HEK293 (cell line): ENCODE results near the gene CIAO2A.

Experiments used
- KLF7 ChIP-seq: fragments of 450-650 bp; formaldehyde crosslinking; IDR thresholded peaks from 2 replicates; pipeline ENCODE4 v1.5.1; 2016; ENCODE audit warnings: missing biosample characterization, missing genetic modification characterization, borderline replicate concordance
- PRDM1 ChIP-seq: fragments of 450-650 bp; formaldehyde crosslinking; IDR thresholded peaks from 2 replicates; pipeline ENCODE4; 2016; ENCODE audit warnings: missing biosample characterization, missing genetic modification characterization
- SETDB1 ChIP-seq: IDR thresholded peaks from one replicate; pipeline ENCODE4 v1.6.1; 2017; ENCODE audit warnings: mild to moderate bottlenecking, low read length, moderate library complexity, mixed read lengths; ENCODE audit not compliant: insufficient read length
- SP2 ChIP-seq: fragments of 450-650 bp; formaldehyde crosslinking; IDR thresholded peaks from 2 replicates; pipeline ENCODE4 v1.5.1; 2016; ENCODE audit warnings: missing biosample characterization, missing genetic modification characterization
- ZBTB1 ChIP-seq: fragments of 450-650 bp; formaldehyde crosslinking; IDR thresholded peaks from 2 replicates; pipeline ENCODE4 v1.5.1; 2016; ENCODE audit warnings: missing biosample characterization, missing genetic modification characterization
- ZBTB20 ChIP-seq: fragments of 450-650 bp; formaldehyde crosslinking; IDR thresholded peaks from 2 replicates; pipeline ENCODE4 v1.5.1; 2016; ENCODE audit warnings: missing biosample characterization, missing genetic modification characterization
- ZEB2 ChIP-seq: fragments of 450-650 bp; formaldehyde crosslinking; IDR thresholded peaks from 2 replicates; pipeline ENCODE4 v1.5.1; 2016; ENCODE audit warnings: missing biosample characterization, missing genetic modification characterization
- ZFP41 ChIP-seq: fragments of 450-650 bp; formaldehyde crosslinking; IDR thresholded peaks from 2 replicates; pipeline ENCODE4 v1.5.1; 2016; ENCODE audit warnings: missing biosample characterization, missing genetic modification characterization, borderline replicate concordance
- ZNF121 ChIP-seq: fragments of 450-650 bp; formaldehyde crosslinking; IDR thresholded peaks from 2 replicates; pipeline ENCODE4 v1.5.1; 2016; ENCODE audit warnings: missing biosample characterization, missing genetic modification characterization
- ZNF140 ChIP-seq: fragments of 450-650 bp; formaldehyde crosslinking; IDR thresholded peaks from 2 replicates; pipeline ENCODE4 v1.5.1; 2016; ENCODE audit warnings: missing biosample characterization, missing genetic modification characterization
- ZNF202 ChIP-seq: fragments of 450-650 bp; formaldehyde crosslinking; IDR thresholded peaks from 2 replicates; pipeline ENCODE4 v1.5.1; 2016; ENCODE audit warnings: missing biosample characterization, missing genetic modification characterization, borderline replicate concordance
- ZNF214 ChIP-seq: fragments of 450-650 bp; formaldehyde crosslinking; IDR thresholded peaks from 2 replicates; pipeline ENCODE4 v1.5.1; 2017; ENCODE audit warnings: missing biosample characterization, mild to moderate bottlenecking, missing genetic modification characterization, borderline replicate concordance
- ZNF23 ChIP-seq: fragments of 450-650 bp; formaldehyde crosslinking; IDR thresholded peaks from 2 replicates; pipeline ENCODE4 v1.5.1; 2016; ENCODE audit warnings: missing biosample characterization, missing genetic modification characterization, borderline replicate concordance
- ZNF473 ChIP-seq: fragments of 450-650 bp; formaldehyde crosslinking; IDR thresholded peaks from 2 replicates; pipeline ENCODE4 v1.5.1; 2017; ENCODE audit warnings: missing biosample characterization, missing genetic modification characterization
- ZNF501 ChIP-seq: fragments of 450-650 bp; formaldehyde crosslinking; IDR thresholded peaks from 2 replicates; pipeline ENCODE4 v1.5.1; 2016; ENCODE audit warnings: missing biosample characterization, missing genetic modification characterization
- ZNF549 ChIP-seq: fragments of 450-650 bp; IDR thresholded peaks from 2 replicates; pipeline ENCODE4 v1.5.1; 2018; ENCODE audit warnings: missing biosample characterization, missing genetic modification characterization, mild to moderate bottlenecking, inconsistent platforms, moderate library complexity
- ZNF560 ChIP-seq: fragments of 450-650 bp; formaldehyde crosslinking; IDR thresholded peaks from 2 replicates; pipeline ENCODE4 v1.5.1; 2017; ENCODE audit warnings: missing biosample characterization, missing genetic modification characterization, borderline replicate concordance
- ZNF654 ChIP-seq: fragments of 450-650 bp; formaldehyde crosslinking; IDR thresholded peaks from 2 replicates; pipeline ENCODE4 v1.5.1; 2016; ENCODE audit warnings: low read depth, missing biosample characterization, missing genetic modification characterization
- ZNF76 ChIP-seq: fragments of 450-650 bp; formaldehyde crosslinking; IDR thresholded peaks from 2 replicates; pipeline ENCODE4; 2016; ENCODE audit warnings: low read depth, missing biosample characterization, missing genetic modification characterization, borderline replicate concordance
- ZNF768 ChIP-seq: fragments of 450-650 bp; formaldehyde crosslinking; IDR thresholded peaks from 2 replicates; pipeline ENCODE4 v1.5.1; 2018; ENCODE audit warnings: missing biosample characterization, mild to moderate bottlenecking, missing genetic modification characterization
- ZNF785 ChIP-seq: fragments of 450-650 bp; formaldehyde crosslinking; IDR thresholded peaks from 2 replicates; pipeline ENCODE4 v1.5.1; 2016; ENCODE audit warnings: missing biosample characterization, missing genetic modification characterization
- ZNF792 ChIP-seq: fragments of 450-650 bp; formaldehyde crosslinking; IDR thresholded peaks from 2 replicates; pipeline ENCODE4 v1.5.1; 2016; ENCODE audit warnings: missing biosample characterization, missing genetic modification characterization
- TF ChIP-seq, protein P1 (sequence below): fragments of 450-650 bp; formaldehyde crosslinking; IDR thresholded peaks from 2 replicates; pipeline ENCODE4 v1.5.1; 2017; ENCODE audit warnings: missing biosample characterization, missing genetic modification characterization
- TF ChIP-seq, protein P2 (sequence below): fragments of 450-650 bp; formaldehyde crosslinking; IDR thresholded peaks from 2 replicates; pipeline ENCODE4 v1.5.1; 2016; ENCODE audit warnings: missing biosample characterization, missing genetic modification characterization
- TF ChIP-seq, protein P3 (sequence below): fragments of 450-650 bp; formaldehyde crosslinking; IDR thresholded peaks from 2 replicates; pipeline ENCODE4 v1.5.1; 2016; ENCODE audit warnings: missing biosample characterization, missing genetic modification characterization
- TF ChIP-seq, protein P4 (sequence below): fragments of 450-650 bp; formaldehyde crosslinking; IDR thresholded peaks from 2 replicates; pipeline ENCODE4 v1.5.1; 2016; ENCODE audit warnings: missing biosample characterization, missing genetic modification characterization
- TF ChIP-seq, protein P5 (sequence below): fragments of 450-650 bp; formaldehyde crosslinking; IDR thresholded peaks from 2 replicates; pipeline ENCODE4 v1.5.1; 2016; ENCODE audit warnings: missing biosample characterization, missing genetic modification characterization, low read depth
- TF ChIP-seq, protein P6 (sequence below): fragments of 450-650 bp; formaldehyde crosslinking; IDR thresholded peaks from 2 replicates; pipeline ENCODE4 v1.5.1; 2016; ENCODE audit warnings: missing biosample characterization, missing genetic modification characterization

CIAO2A gene

DNA sequence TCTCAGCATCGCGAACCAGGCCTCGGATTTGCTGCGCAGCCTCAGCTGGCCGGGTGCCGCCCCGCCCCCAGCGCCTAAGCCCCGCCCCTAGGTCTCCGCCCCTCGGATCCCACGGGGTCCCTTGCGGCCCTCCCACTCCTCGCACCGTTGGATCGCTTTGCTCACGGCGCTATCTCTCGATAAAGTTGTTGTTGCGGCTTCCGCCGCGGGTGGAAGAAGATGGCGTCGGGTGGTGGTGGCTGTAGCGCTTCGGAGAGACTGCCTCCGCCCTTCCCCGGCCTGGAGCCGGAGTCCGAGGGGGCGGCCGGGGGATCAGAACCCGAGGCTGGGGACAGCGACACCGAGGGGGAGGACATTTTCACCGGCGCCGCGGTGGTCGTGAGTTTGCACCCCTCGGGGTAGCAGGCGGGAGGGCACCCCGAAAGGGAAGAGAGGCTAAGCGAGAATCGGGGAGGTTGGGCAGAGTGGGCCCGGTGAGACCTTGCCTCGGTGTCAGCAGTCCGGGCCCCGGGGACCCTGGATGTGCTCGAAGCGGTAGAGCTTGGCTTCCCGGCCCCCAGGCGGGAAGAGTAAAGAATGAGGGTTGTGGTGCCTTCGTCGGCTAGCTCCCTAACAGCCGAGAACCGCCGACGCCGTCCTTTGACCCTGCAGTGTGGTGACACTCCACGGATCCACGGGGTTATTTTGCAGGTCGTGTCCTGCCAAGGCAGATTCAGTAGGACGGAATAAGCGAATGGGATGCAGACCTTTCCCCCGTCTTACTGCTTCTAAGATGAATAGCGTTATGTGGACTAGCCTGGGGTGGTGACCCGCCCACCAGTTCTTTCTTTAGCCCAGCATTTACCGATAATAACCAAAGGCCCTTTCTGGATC, 2.4 kb upstream of the CIAO2A start, which contains the start of gene SNX1 (continued):
- TF ChIP-seq, protein P1, sequence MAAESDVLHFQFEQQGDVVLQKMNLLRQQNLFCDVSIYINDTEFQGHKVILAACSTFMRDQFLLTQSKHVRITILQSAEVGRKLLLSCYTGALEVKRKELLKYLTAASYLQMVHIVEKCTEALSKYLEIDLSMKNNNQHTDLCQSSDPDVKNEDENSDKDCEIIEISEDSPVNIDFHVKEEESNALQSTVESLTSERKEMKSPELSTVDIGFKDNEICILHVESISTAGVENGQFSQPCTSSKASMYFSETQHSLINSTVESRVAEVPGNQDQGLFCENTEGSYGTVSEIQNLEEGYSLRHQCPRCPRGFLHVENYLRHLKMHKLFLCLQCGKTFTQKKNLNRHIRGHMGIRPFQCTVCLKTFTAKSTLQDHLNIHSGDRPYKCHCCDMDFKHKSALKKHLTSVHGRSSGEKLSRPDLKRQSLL (tag by site-specific recombination), result 0 out of 2 replicates have a peak, but pooled peaks have one; percentile 26
- TF ChIP-seq, protein P2, sequence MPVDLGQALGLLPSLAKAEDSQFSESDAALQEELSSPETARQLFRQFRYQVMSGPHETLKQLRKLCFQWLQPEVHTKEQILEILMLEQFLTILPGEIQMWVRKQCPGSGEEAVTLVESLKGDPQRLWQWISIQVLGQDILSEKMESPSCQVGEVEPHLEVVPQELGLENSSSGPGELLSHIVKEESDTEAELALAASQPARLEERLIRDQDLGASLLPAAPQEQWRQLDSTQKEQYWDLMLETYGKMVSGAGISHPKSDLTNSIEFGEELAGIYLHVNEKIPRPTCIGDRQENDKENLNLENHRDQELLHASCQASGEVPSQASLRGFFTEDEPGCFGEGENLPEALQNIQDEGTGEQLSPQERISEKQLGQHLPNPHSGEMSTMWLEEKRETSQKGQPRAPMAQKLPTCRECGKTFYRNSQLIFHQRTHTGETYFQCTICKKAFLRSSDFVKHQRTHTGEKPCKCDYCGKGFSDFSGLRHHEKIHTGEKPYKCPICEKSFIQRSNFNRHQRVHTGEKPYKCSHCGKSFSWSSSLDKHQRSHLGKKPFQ (tag by site-specific recombination), result no peak
- TF ChIP-seq ZEB2 (tag by site-specific recombination) (peak; percentile 86), SETDB1 (no peak), ZNF202 (tag by site-specific recombination) (no peak), ZNF121 (no peak), ZNF473 (tag by site-specific recombination) (no peak), ZBTB20 (peak; percentile 63; the same call in 1 of the 2 replicates), ZNF792 (tag by site-specific recombination) (no peak), ZNF23 (tag by site-specific recombination) (no peak), SP2 (peak; percentile 85), ZNF501 (tag by site-specific recombination) (peak; percentile 84), ZNF785 (tag by site-specific recombination) (no peak), PRDM1 (no peak), ZNF768 (tag by site-specific recombination) (no peak), ZNF140 (tag by site-specific recombination) (no peak), ZBTB1 (no peak), ZNF214 (tag by site-specific recombination) (no peak), KLF7 (tag by site-specific recombination) (peak; percentile 36; the same call in 1 of the 2 replicates), ZFP41 (no peak), ZNF560 (no peak), ZNF76 (tag by site-specific recombination) (peak; percentile 58; the same call in 1 of the 2 replicates), ZNF549 (no peak), ZNF654 (tag by site-specific recombination) (no peak)
- TF ChIP-seq, protein P3, sequence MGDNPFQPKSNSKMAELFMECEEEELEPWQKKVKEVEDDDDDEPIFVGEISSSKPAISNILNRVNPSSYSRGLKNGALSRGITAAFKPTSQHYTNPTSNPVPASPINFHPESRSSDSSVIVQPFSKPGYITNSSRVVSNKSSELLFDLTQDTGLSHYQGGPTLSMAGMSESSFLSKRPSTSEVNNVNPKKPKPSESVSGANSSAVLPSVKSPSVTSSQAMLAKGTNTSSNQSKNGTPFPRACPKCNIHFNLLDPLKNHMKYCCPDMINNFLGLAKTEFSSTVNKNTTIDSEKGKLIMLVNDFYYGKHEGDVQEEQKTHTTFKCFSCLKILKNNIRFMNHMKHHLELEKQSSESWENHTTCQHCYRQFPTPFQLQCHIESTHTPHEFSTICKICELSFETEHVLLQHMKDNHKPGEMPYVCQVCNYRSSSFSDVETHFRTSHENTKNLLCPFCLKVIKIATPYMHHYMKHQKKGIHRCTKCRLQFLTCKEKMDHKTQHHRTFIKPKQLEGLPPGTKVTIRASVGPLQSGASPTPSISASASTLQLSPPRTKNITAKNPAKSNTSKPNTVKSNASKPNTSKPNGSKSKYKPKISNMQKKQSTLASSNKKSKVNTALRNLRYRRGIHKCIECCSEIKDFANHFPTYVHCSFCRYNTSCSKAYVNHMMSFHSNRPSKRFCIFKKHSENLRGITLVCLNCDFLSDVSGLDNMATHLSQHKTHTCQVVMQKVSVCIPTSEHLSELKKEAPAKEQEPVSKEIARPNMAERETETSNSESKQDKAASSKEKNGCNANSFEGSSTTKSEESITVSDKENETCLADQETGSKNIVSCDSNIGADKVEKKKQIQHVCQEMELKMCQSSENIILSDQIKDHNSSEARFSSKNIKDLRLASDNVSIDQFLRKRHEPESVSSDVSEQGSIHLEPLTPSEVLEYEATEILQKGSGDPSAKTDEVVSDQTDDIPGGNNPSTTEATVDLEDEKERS (tag by site-specific recombination), result 0 out of 2 replicates have a peak, but pooled peaks have one; percentile 16
- TF ChIP-seq, protein P4, sequence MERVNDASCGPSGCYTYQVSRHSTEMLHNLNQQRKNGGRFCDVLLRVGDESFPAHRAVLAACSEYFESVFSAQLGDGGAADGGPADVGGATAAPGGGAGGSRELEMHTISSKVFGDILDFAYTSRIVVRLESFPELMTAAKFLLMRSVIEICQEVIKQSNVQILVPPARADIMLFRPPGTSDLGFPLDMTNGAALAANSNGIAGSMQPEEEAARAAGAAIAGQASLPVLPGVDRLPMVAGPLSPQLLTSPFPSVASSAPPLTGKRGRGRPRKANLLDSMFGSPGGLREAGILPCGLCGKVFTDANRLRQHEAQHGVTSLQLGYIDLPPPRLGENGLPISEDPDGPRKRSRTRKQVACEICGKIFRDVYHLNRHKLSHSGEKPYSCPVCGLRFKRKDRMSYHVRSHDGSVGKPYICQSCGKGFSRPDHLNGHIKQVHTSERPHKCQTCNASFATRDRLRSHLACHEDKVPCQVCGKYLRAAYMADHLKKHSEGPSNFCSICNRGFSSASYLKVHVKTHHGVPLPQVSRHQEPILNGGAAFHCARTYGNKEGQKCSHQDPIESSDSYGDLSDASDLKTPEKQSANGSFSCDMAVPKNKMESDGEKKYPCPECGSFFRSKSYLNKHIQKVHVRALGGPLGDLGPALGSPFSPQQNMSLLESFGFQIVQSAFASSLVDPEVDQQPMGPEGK, result peak; percentile 62; the same call in 1 of the 2 replicates
- TF ChIP-seq, protein P5, sequence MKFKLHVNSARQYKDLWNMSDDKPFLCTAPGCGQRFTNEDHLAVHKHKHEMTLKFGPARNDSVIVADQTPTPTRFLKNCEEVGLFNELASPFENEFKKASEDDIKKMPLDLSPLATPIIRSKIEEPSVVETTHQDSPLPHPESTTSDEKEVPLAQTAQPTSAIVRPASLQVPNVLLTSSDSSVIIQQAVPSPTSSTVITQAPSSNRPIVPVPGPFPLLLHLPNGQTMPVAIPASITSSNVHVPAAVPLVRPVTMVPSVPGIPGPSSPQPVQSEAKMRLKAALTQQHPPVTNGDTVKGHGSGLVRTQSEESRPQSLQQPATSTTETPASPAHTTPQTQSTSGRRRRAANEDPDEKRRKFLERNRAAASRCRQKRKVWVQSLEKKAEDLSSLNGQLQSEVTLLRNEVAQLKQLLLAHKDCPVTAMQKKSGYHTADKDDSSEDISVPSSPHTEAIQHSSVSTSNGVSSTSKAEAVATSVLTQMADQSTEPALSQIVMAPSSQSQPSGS, result no peak
- TF ChIP-seq, protein P6, sequence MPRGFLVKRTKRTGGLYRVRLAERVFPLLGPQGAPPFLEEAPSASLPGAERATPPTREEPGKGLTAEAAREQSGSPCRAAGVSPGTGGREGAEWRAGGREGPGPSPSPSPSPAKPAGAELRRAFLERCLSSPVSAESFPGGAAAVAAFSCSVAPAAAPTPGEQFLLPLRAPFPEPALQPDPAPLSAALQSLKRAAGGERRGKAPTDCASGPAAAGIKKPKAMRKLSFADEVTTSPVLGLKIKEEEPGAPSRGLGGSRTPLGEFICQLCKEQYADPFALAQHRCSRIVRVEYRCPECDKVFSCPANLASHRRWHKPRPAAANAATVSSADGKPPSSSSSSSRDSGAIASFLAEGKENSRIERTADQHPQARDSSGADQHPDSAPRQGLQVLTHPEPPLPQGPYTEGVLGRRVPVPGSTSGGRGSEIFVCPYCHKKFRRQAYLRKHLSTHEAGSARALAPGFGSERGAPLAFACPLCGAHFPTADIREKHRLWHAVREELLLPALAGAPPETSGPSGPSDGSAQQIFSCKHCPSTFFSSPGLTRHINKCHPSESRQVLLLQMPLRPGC (tag by site-specific recombination), result no peak
